CD4-positive, alpha-beta T cell treated with Interleukin-15 for 1 hour (primary cell): ENCODE data around the gene CCDC112.

Source experiments
- DNase-seq: peaks from one replicate; pipeline ENCODE4 v3.0.0-alpha.2; 2020

The CCDC112 gene

DNA sequence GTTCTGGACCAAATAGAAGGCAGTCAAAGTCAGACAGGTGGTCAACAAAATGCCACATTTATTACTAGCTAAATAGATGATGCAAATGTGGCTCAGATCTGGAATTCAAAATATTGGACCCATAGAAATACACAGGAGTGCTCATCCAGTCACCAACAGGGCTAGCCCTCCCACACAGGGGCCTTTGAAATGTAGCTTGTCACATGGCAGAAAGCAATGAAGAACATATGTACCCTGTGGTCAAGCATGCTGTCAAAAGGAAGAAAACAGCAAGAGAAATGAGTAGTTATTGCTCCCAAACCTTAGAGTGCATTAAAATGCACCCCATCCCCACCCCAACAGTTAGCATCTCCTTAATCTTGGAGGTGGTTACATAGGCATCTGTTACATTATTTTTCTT, 20.9 kb upstream of the CCDC112 start:
- DNase-seq = no peak

DNA sequence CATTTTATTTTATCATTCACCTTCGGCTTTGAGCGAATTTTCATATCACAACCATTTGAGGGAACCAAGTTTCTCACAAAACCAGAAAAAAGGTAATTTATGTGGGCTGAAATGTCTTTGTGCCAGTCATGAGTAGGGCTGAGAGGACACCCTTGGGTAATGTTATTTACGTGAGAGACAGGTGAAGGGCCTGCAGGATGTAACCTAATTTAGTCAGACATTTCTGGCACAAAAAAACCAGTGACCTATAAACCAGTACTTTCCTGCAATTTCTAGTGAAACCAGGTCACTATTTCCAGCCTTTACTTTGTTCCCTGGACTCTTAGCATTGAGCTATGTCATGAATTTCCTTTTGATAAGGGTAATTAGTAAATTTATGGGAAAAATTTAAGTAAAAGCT, 17.2 kb upstream of the CCDC112 start:
- no peak for DNase-seq

DNA sequence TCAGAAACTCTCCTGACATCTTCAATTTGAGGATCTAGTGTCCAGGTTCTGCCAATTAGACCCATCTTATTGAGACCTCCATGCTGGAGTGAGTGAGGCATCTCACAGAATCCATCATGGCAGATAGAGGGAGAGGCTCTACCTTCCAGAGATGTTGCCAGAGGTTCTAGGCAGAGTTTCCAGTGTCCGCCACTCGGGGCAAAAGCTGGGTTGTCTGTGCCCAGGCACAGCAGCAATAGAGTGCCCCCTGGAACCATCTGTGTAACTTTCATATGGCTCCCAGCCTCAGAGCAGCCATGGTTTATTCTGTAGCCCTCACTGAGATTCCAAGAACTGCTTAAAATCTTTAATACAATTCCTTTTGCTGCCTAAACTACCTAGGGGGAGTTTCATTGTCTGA, 16.6 kb upstream of the CCDC112 start:
- no peak for DNase-seq

DNA sequence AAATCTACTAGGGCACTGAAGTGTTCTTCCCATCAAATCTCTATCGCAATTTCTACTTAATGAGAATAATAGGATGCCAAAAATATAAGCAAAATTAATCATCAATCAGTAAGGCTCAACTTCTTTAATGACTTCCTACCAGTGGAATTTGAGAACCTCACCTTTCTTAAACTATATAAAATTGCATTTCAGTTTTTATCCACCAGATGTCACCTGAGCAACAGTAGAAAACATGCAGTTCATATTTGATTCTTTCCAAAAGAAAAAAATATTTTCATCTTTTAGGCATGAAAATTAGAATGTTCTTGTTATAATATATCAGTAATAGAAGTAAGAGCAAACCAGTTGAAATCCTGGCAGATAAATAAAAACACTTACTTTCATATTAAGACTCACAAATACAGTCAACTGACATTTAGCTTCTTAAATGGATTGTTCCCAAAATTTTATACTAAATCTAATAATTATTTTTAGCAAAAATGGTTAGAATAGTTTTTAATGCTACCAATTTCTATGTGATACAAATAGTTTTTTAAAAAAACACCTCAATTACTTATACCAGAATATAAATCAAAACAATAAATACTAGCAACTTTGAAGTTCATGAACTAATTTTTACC, 13.4 kb upstream of the CCDC112 start:
- no peak for DNase-seq

DNA sequence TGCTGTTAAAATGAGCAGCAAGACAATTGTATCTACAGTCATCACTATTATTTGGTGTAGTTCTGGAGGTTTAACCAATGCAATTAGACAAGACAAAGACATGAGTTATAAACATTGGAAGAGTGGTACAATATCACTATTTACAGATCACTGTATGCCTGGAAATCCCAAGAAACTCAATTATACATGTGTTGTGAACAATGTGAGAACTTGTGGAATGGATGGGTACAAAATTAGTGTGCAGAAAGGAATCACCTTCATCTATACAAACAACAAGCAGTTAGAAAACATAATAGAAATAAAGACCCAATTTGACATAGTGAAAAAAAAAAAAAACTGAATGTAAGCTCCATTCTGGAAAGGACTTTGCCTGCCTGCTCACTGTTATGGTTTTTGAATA, 12.4 kb upstream of the CCDC112 start:
- DNase-seq = no peak

DNA sequence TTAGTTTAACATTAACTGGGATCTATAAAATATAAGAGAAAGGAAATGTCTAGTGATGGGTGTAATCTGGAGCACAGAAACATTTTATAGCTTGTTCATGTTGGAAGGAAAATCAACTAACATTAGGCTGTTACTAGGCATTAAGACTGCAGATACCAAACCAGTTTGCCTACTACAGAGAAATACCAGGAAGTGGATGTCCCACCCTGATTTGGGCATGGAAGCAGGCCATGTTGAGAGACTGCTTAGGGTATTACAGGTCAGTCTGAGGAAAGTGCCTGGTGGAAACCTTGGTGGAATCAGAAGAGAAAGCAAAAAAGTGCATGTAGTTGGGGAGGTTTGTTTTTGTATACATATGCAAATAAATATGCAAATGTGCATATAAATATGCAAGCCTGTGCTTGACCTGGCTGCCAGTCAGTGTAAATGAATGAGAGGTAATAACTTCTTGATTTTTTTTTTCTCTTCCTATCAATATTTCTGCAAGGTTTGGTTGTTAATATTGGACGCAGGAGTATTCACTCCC, 9.6 kb upstream of the CCDC112 start:
- no peak for DNase-seq

DNA sequence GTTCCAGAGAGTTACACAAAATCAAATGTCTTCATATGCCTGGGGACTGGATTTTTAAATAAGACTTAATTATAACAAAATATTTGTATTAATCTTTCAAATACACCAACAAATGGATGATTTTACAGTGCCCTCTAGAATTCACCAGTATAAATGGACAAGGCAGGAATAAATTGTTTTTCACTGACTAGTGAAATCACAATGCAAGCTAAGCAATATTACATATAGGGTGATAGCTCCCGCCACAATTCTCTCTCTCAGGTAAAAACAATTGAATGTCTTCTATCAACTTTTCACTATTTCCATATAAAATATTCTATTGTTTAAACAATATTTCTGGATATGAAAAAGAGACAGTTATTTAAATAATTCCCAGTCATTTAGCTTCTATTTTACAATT, 8.0 kb upstream of the CCDC112 start:
- no peak for DNase-seq

DNA sequence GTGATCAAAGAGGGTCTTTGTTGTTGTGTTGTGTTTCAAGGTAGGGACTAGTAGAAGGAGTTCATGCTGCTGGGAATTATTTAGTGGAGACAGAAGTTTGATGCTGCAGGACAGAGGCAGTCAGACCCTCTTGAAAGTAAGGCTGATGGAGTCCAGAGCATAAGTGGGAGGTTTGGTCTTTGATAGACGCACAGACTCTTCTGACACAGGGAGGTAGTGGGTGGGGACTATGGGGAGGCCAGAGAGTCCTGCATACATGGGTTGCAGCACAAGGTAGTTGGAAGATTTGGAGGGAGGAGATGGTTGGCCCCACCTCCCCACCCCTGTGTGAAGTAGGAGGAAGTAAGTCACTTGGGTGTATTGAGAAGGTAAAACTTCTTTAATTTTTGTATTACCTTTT, 2.4 kb upstream of the CCDC112 start:
- DNase-seq = no peak

DNA sequence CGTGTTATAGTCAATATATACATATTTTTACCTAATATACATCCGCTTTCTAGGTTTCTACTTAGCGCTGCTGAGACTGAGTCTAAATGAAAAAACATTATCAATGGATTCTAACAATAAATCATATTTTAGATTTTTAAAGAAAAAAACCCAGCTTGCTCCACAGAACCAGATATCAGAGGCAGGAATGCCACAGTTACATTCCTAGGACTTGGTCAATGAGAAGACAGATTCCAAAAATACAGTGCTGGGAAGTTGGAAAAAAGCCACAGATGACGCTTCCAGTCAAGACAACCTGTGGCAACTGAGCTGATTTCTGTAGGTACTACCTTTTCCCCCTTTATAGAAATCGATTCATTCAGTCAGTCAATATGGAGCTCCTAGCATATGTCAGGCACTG, 577 bp upstream of the CCDC112 start:
- no peak for DNase-seq

GRCh38 chr5:115295777-115296123, 704 bp downstream of the CCDC112 start:
- no peak for DNase-seq

GRCh38 chr5:115291397-115291796, 5.1 kb downstream of the CCDC112 start:
- no peak for DNase-seq

- DNase-seq = no peak
These were observed 7.3 kb downstream of the CCDC112 start for GRCh38 chr5:115289104-115289503.

DNA sequence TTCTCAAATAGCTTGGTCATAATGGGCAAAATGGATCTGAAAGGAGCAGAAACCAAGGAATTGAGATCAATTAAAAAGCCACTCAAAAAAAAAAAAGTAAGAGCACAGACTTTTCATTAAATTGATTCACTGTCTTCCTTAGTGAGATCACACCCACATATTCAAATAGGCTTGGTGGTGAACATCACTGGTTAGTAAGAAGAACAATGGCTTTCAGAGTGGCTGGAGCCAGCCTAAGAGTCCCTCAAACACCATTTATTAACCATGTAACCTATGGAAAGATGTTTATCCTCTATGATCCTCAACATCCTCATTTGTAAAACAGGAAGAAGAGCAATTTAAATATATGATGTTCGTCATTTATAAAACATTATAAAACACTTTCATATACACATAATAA, 12.4 kb downstream of the CCDC112 start:
- no peak for DNase-seq

DNA sequence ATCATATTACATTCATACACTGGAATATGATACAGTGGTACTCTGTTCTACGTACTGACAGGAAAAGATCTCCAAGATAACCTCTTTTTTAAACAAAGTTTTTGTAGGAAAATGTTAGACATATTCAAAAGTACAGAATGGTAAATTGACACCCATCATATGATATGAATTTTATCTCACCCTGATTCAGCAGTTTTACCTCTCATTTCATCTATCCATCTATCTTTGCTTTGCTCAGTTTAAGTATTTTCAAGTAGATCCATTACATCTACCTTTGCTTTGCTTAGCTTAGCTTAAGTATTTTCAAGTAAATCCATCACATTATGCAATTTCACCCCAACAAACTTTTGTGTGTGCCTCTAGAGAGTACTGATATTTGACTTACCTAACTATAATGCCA, 14.3 kb downstream of the CCDC112 start:
- DNase-seq = no peak

DNA sequence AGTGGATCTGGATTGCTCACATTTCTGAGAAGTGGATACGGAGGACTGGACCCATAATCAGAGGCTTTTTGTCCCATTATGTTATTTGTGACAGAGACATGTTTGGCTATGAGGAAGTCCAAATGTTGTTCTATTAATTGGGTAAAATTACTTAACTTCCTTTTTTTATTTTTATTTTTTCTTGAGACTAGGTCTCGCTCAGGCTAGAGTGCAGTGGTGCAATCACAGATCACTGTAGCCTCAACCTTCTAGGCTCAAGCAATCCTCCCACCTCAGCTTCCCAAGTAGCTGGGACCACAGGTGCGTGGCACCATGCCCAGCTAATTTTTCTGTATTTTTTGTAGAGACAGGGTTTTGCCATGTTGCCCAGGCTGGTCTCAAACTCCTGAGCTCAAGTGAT, 21.9 kb downstream of the CCDC112 start:
- DNase-seq = no peak

DNA sequence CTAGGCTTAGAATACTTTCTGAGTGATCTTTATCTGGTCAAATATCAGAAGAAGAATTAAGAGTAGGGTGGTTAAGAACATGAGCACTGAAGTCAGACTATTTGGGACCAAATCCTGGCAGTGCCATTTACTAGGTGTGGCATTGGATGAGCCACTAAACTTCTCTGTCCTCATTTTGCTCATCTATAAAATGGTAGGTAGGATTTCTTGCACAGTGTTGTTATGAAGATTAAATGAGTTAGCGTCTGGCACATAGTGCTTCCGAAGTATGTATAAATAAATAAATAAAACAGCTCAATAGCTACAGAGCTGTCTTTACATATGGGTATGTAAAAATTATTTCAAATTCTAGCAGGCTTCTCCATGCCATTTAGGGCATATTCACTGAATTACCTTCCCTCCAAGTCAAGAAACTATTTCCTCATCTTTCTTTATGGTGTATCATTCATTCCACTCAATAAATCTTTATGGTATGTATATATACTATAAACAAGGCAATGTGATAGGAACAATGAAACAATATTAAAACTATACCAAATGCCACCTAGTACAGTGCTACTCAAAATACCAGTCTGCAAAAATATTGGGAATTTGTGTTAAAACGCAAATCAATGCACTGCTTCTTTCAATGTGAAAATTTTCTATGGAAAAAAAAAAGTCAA, 24.0 kb downstream of the CCDC112 start:
- no peak for DNase-seq

- DNase-seq = no peak
These were observed 25.0 kb downstream of the CCDC112 start for GRCh38 chr5:115271295-115272050.

- DNase-seq = no peak
These were observed 28.8 kb downstream of the CCDC112 start for GRCh38 chr5:115267617-115268016.

DNA sequence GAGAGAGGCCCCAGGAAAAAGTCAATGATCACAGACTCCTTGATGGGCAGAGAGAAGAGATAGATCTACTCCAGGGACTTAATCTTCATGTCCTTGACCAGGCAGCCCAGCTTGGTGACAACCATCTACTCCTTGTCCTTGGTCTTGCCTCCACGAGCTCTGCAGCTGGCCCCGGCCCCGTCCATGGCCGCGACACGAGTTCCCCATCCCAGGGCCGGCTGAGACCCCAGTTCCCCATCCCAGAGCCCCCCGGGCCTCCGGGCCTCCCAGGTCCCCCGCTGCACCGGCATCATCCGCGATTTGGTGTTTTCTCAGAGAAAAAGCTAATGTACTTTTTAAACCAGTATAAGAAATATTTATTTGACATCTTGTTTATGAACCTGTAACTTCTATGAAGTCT, 31.2 kb downstream of the CCDC112 start:
- no peak for DNase-seq

DNA sequence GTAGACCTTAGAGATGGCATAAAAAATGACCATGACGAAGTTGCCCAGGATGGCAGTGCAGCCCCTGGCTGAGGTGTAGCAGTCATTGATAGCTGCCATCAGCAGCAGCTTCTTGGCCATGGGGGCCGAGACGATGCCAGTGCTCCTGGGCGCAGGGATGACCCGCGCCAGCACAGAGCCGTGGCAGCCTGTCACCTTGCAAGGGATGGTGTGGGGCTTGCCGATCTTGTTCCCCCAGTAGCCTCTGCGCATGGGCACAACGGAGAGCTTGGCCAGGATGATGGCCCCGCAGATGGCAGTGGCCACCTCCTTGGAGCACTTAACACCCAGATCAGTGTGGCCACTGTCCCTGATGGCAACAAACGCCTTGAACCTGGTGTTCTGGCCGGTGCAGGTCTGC, 31.7 kb downstream of the CCDC112 start:
- DNase-seq = no peak

DNA sequence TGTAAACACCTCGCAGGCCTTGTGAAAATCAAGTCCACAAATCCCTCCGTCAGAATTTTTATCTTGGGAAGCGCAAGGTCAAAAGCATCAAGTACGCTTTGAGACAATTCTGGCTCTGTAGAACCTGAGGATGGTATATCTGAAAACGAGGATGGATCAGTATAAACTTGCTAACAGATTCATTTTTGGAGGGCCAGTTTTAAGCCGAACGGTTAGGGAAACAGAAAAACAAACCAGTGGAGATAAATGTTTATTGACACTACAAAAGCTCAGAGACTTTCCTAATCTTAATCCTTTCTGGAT, 33.4 kb downstream of the CCDC112 start:
- no peak for DNase-seq

GRCh38 chr5:115262321-115263077, 34.0 kb downstream of the CCDC112 start, which contains the start of gene PGGT1B:
PGGT1B (minus strand) TSS chr5:115262877; CDS start chr5:115262851, 26 bp downstream.
- peak; percentile 74 for DNase-seq

DNA sequence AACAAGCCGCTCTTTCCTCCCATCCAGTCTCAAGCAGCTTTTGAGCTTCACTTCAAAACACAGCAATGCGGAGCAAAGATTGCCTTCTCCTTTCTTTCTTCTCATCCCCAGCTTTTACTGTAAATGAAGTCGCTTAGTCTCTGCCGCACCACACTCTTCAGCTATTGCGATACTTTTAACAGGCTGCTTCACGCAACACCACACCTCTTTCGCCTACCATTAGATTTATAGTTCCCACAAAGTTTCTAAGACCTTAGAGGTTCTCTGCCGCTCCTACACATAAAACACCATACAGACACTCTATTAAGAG, 34.5 kb downstream of the CCDC112 start:
- DNase-seq = no peak

- no peak for DNase-seq
These were observed 36.2 kb downstream of the CCDC112 start for GRCh38 chr5:115260248-115260647.
